ENCODE results near the gene AFF2.
"Not testable (repeated sequence)": the region's sequence is repeated elsewhere in the genome, so short reads cannot be mapped to it uniquely, and the experiment has no call there.

DNA sequence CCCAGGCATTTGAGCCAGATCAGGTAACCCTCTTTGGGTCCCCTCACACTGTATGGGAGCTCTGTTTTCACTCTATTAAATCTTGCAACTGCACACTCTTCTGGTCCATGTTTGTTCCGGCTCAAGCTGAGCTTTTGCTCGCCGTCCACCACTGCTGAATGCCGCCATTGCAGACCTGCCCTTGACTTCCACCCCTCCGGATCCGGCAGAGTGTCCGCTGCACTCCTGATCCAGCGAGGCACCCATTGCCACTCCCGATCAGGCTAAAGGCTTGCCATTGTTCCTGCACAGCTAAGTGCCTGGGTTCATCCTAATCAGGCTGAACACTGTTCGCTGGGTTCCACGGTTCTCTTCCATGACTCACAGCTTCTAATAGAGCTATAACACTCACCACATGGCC lies 406.2 kb downstream of the AFF2 start:
- TF ChIP-seq, protein P1, sequence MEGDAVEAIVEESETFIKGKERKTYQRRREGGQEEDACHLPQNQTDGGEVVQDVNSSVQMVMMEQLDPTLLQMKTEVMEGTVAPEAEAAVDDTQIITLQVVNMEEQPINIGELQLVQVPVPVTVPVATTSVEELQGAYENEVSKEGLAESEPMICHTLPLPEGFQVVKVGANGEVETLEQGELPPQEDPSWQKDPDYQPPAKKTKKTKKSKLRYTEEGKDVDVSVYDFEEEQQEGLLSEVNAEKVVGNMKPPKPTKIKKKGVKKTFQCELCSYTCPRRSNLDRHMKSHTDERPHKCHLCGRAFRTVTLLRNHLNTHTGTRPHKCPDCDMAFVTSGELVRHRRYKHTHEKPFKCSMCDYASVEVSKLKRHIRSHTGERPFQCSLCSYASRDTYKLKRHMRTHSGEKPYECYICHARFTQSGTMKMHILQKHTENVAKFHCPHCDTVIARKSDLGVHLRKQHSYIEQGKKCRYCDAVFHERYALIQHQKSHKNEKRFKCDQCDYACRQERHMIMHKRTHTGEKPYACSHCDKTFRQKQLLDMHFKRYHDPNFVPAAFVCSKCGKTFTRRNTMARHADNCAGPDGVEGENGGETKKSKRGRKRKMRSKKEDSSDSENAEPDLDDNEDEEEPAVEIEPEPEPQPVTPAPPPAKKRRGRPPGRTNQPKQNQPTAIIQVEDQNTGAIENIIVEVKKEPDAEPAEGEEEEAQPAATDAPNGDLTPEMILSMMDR (IDR thresholded peaks at IDR 0.05) = not testable (repeated sequence)
- not testable (repeated sequence) for TF ChIP-seq POLR2AphosphoS5 (IDR thresholded peaks at IDR 0.05); EP300 (IDR thresholded peaks at IDR 0.05; ENCODE audit: low read depth); POLR2A (IDR thresholded peaks at IDR 0.05)
